Prostate gland (tissue), 1 donor: ENCODE data around the gene PHOX2A.

Experiments
- POLR2A ChIP-seq: fragments of 450-650 bp; IDR thresholded peaks from one replicate; pipeline ENCODE4 v1.6.1; 2016; ENCODE audit warnings: antibody characterized with exemption, mild to moderate bottlenecking
- POLR2AphosphoS5 ChIP-seq: sonication (generic); formaldehyde crosslinking; IDR thresholded peaks from one replicate; pipeline ENCODE4 v1.6.1; 2017; ENCODE audit warnings: antibody characterized with exemption

DNA sequence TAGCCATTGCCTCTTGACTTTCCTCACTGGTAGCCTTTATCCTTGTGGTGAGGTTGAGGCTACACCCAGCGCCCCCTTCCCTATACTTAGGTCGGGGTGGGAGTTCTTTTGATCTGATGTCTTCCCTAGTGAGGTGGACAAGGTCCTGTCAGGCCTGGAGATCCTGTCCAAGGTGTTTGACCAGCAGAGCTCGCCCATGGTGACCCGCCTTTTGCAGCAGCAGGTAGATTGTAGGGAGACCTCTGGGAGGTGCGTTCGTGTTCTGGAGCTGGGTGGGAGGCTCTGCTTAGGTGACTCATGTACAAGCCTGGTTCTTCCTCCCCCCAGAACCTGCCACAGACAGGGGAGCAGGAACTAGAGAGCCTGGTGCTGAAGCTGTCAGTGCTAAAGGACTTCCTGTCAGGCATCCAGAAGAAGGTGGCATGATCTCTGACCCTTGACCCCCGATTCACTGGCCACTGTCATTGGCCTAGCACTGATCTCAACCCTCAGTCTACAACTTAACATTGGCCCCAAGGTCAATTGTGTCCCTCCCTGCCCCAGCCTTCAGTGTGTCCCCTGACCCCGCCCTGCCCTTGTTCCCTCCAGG lies 14.5 kb downstream of the PHOX2A start:
- TF ChIP-seq POLR2A (no peak), POLR2AphosphoS5 (no peak)
